DND-41 (cell line): ENCODE measurements around the gene HOGA1.
"Not testable (repeated sequence)": the region's sequence is repeated elsewhere in the genome, so short reads cannot be mapped to it uniquely, and the experiment has no call there.

Experiments used
- EZH2 ChIP-seq: IDR thresholded peaks from 3 replicates; pipeline ENCODE4 v1.6.1; 2012; ENCODE audit warnings: borderline replicate concordance, low read depth, mild to moderate bottlenecking, moderate library complexity, low read length, inconsistent platforms; ENCODE audit not compliant: severe bottlenecking
- TF ChIP-seq, protein P1 (sequence below): IDR thresholded peaks from 2 replicates; pipeline ENCODE4 v1.5.1; 2012; ENCODE audit warnings: borderline replicate concordance, low read length, moderate library complexity, mild to moderate bottlenecking; ENCODE audit not compliant: poor library complexity, severe bottlenecking; ENCODE audit errors: extremely low read depth

DNA sequence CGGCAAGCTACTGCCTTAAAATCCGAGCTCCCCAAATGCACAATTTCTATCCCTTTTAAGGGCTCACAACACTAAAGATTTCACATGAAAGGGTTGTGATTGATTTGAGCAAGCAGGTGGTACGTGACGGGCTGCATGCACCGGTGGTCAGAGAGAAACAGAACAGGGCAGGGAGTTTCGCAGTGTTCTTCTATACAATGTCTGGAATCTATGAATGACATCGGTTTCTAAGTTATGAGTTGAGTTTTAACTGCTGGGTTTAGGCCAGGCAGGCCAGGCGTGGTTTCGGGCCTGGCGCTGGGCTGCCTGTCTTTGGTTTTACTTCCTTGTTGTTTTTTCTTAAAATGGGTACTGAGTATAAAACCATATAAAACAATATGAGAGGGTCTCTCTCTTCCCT, 28.6 kb upstream of the HOGA1 start:
- TF ChIP-seq, protein P1, sequence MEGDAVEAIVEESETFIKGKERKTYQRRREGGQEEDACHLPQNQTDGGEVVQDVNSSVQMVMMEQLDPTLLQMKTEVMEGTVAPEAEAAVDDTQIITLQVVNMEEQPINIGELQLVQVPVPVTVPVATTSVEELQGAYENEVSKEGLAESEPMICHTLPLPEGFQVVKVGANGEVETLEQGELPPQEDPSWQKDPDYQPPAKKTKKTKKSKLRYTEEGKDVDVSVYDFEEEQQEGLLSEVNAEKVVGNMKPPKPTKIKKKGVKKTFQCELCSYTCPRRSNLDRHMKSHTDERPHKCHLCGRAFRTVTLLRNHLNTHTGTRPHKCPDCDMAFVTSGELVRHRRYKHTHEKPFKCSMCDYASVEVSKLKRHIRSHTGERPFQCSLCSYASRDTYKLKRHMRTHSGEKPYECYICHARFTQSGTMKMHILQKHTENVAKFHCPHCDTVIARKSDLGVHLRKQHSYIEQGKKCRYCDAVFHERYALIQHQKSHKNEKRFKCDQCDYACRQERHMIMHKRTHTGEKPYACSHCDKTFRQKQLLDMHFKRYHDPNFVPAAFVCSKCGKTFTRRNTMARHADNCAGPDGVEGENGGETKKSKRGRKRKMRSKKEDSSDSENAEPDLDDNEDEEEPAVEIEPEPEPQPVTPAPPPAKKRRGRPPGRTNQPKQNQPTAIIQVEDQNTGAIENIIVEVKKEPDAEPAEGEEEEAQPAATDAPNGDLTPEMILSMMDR: not testable (repeated sequence)
- not testable (repeated sequence) for TF ChIP-seq EZH2
